ENCODE data around the gene LAMTOR2.
A peak's percentile ranks its signal among the peaks of the same experiment; 100 is the strongest.

The LAMTOR2 gene

GRCh38 chr1:156082309-156083091, 27.9 kb downstream of the LAMTOR2 start, which contains the start of gene MEX3A:
Gene MEX3A, minus strand, starts transcription at chr1:156082465. Its CDS starts 467 bp downstream, at chr1:156081998.
- Histone ChIP-seq H3K27ac (ENCODE audit: insufficient read depth, low read depth, low read length, poor library complexity, severe bottlenecking) (peak within 1 kb of the TSS; percentile 99), H3K4me3 (ENCODE audit: insufficient read depth, low read depth, low read length) (peak within 1 kb of the TSS; percentile 65), H3K27me3 (ENCODE audit: control insufficient read depth, insufficient read depth, low read length, poor library complexity, severe bottlenecking) (no peaks in the 10 kb centered on the region), H3K9me3 (ENCODE audit: control insufficient read depth, low read length) (no peaks in the 10 kb centered on the region), H3K4me1 (ENCODE audit: control insufficient read depth, insufficient read depth, low read length) (peaks cover 38% of the 10 kb centered on the region), H3K36me3 (ENCODE audit: control insufficient read depth, insufficient read depth, low read length) (peaks cover under 1% of the 10 kb centered on the region)
- WGBS, 2 experiments, result 0% methylated on average over 62 of the region's 62 CpGs

- Histone ChIP-seq H3K27ac (ENCODE audit: insufficient read depth, low read depth, low read length, poor library complexity, severe bottlenecking) (no peak overlapping the region), H3K9me3 (ENCODE audit: control insufficient read depth, low read length) (no peaks in the 10 kb centered on the region), H3K4me3 (ENCODE audit: insufficient read depth, low read depth, low read length) (peak overlapping the region; percentile 65), H3K27me3 (ENCODE audit: control insufficient read depth, insufficient read depth, low read length, poor library complexity, severe bottlenecking) (no peaks in the 10 kb centered on the region), H3K4me1 (ENCODE audit: control insufficient read depth, insufficient read depth, low read length) (peaks cover 22% of the 10 kb centered on the region), H3K36me3 (ENCODE audit: control insufficient read depth, insufficient read depth, low read length) (no peaks in the 10 kb centered on the region)
- 9 to 11% methylated on average over 4 of the region's 7 CpGs for WGBS, 2 experiments
Measured at GRCh38 chr1:156083800-156084790, 29.5 kb downstream of the LAMTOR2 start.

- Histone ChIP-seq H3K9me3 (ENCODE audit: control insufficient read depth, low read length) (no peaks in the 10 kb centered on the region), H3K4me1 (ENCODE audit: control insufficient read depth, insufficient read depth, low read length) (peaks cover 16% of the 10 kb centered on the region), H3K27me3 (ENCODE audit: control insufficient read depth, insufficient read depth, low read length, poor library complexity, severe bottlenecking) (no peaks in the 10 kb centered on the region), H3K36me3 (ENCODE audit: control insufficient read depth, insufficient read depth, low read length) (no peaks in the 10 kb centered on the region), H3K27ac (ENCODE audit: insufficient read depth, low read depth, low read length, poor library complexity, severe bottlenecking) (peak overlapping the region; percentile 52), H3K4me3 (ENCODE audit: insufficient read depth, low read depth, low read length) (no peak overlapping the region)
- 72 to 75% methylated on average over 1 of the region's 1 CpG for WGBS, 2 experiments
Measured at GRCh38 chr1:156086256-156086662, 31.7 kb downstream of the LAMTOR2 start.

GRCh38 chr1:156089704-156090103, 35.1 kb downstream of the LAMTOR2 start:
- WGBS, 2 experiments, result 80 to 84% methylated on average over 6 of the region's 6 CpGs
- no peaks in the 10 kb centered on the region for H3K27me3 ChIP-seq (ENCODE audit: control insufficient read depth, insufficient read depth, low read length, poor library complexity, severe bottlenecking)
- no peak overlapping the region for H3K4me3 ChIP-seq (ENCODE audit: insufficient read depth, low read depth, low read length)
- H3K4me1 ChIP-seq (ENCODE audit: control insufficient read depth, insufficient read depth, low read length), result peaks cover 16% of the 10 kb centered on the region
- H3K9me3 ChIP-seq (ENCODE audit: control insufficient read depth, low read length), result no peaks in the 10 kb centered on the region
- H3K36me3 ChIP-seq (ENCODE audit: control insufficient read depth, insufficient read depth, low read length), result peaks cover 11% of the 10 kb centered on the region
- H3K27ac ChIP-seq (ENCODE audit: insufficient read depth, low read depth, low read length, poor library complexity, severe bottlenecking), result no peak overlapping the region

- peaks cover 11% of the 10 kb centered on the region for H3K4me1 ChIP-seq (ENCODE audit: control insufficient read depth, insufficient read depth, low read length)
- H3K36me3 ChIP-seq (ENCODE audit: control insufficient read depth, insufficient read depth, low read length), result peaks cover 11% of the 10 kb centered on the region
- H3K4me3 ChIP-seq (ENCODE audit: insufficient read depth, low read depth, low read length), result no peak overlapping the region
- no peaks in the 10 kb centered on the region for H3K27me3 ChIP-seq (ENCODE audit: control insufficient read depth, insufficient read depth, low read length, poor library complexity, severe bottlenecking)
- H3K27ac ChIP-seq (ENCODE audit: insufficient read depth, low read depth, low read length, poor library complexity, severe bottlenecking), result no peak overlapping the region
- WGBS, 2 experiments, result 52 to 55% methylated on average over 5 of the region's 5 CpGs
- H3K9me3 ChIP-seq (ENCODE audit: control insufficient read depth, low read length), result no peaks in the 10 kb centered on the region
Measured at GRCh38 chr1:156090138-156090839, 35.7 kb downstream of the LAMTOR2 start.

GRCh38 chr1:156090840-156091188, 36.2 kb downstream of the LAMTOR2 start:
- H3K4me3 ChIP-seq (ENCODE audit: insufficient read depth, low read depth, low read length), result no peak overlapping the region
- peaks cover 11% of the 10 kb centered on the region for H3K36me3 ChIP-seq (ENCODE audit: control insufficient read depth, insufficient read depth, low read length)
- no peaks in the 10 kb centered on the region for H3K9me3 ChIP-seq (ENCODE audit: control insufficient read depth, low read length)
- WGBS, 2 experiments, result 52 to 53% methylated on average over 14 of the region's 14 CpGs
- no peak overlapping the region for H3K27ac ChIP-seq (ENCODE audit: insufficient read depth, low read depth, low read length, poor library complexity, severe bottlenecking)
- no peaks in the 10 kb centered on the region for H3K27me3 ChIP-seq (ENCODE audit: control insufficient read depth, insufficient read depth, low read length, poor library complexity, severe bottlenecking)
- H3K4me1 ChIP-seq (ENCODE audit: control insufficient read depth, insufficient read depth, low read length), result peaks cover 10% of the 10 kb centered on the region

- no peak overlapping the region for H3K4me3 ChIP-seq (ENCODE audit: insufficient read depth, low read depth, low read length)
- 94 to 95% methylated on average over 2 of the region's 2 CpGs for WGBS, 2 experiments
- peaks cover 9% of the 10 kb centered on the region for H3K4me1 ChIP-seq (ENCODE audit: control insufficient read depth, insufficient read depth, low read length)
- no peaks in the 10 kb centered on the region for H3K9me3 ChIP-seq (ENCODE audit: control insufficient read depth, low read length)
- no peak overlapping the region for H3K27ac ChIP-seq (ENCODE audit: insufficient read depth, low read depth, low read length, poor library complexity, severe bottlenecking)
- no peaks in the 10 kb centered on the region for H3K27me3 ChIP-seq (ENCODE audit: control insufficient read depth, insufficient read depth, low read length, poor library complexity, severe bottlenecking)
- H3K36me3 ChIP-seq (ENCODE audit: control insufficient read depth, insufficient read depth, low read length), result peaks cover 11% of the 10 kb centered on the region
Measured at GRCh38 chr1:156091610-156092009, 37.0 kb downstream of the LAMTOR2 start.

GRCh38 chr1:156095906-156096508, 41.4 kb downstream of the LAMTOR2 start:
- 92 to 95% methylated on average over 3 of the region's 3 CpGs for WGBS, 2 experiments
- Histone ChIP-seq H3K9me3 (ENCODE audit: control insufficient read depth, low read length) (no peaks in the 10 kb centered on the region), H3K4me1 (ENCODE audit: control insufficient read depth, insufficient read depth, low read length) (peaks cover 7% of the 10 kb centered on the region), H3K36me3 (ENCODE audit: control insufficient read depth, insufficient read depth, low read length) (peaks cover 17% of the 10 kb centered on the region), H3K27ac (ENCODE audit: insufficient read depth, low read depth, low read length, poor library complexity, severe bottlenecking) (no peak overlapping the region), H3K27me3 (ENCODE audit: control insufficient read depth, insufficient read depth, low read length, poor library complexity, severe bottlenecking) (no peaks in the 10 kb centered on the region), H3K4me3 (ENCODE audit: insufficient read depth, low read depth, low read length) (no peak overlapping the region)

- Histone ChIP-seq H3K9me3 (ENCODE audit: control insufficient read depth, low read length) (no peaks in the 10 kb centered on the region), H3K36me3 (ENCODE audit: control insufficient read depth, insufficient read depth, low read length) (peaks cover 17% of the 10 kb centered on the region), H3K4me3 (ENCODE audit: insufficient read depth, low read depth, low read length) (no peak overlapping the region), H3K27ac (ENCODE audit: insufficient read depth, low read depth, low read length, poor library complexity, severe bottlenecking) (peak overlapping the region; percentile 16), H3K4me1 (ENCODE audit: control insufficient read depth, insufficient read depth, low read length) (peaks cover 7% of the 10 kb centered on the region), H3K27me3 (ENCODE audit: control insufficient read depth, insufficient read depth, low read length, poor library complexity, severe bottlenecking) (no peaks in the 10 kb centered on the region)
- 56 to 58% methylated on average over 14 of the region's 14 CpGs for WGBS, 2 experiments
Measured at GRCh38 chr1:156096640-156097391, 42.2 kb downstream of the LAMTOR2 start.

All from ectodermal cell (in vitro differentiated cells).